HG03159 (cell line): ENCODE data around the gene APOA4.

Experiments used
- ATAC-seq: cut with Tn5 transposase; IDR thresholded peaks from one replicate; pipeline ENCODE4 v1.9.1; 2021; ENCODE audit warnings: mild to moderate bottlenecking, moderate library complexity; ENCODE audit not compliant: unreplicated experiment

APOA4 gene

GRCh38 chr11:116782728-116783127, 40.4 kb downstream of the APOA4 start:
- ATAC-seq = no peak

- no peak for ATAC-seq
These were observed 44.5 kb downstream of the APOA4 start for GRCh38 chr11:116778556-116778955.

DNA sequence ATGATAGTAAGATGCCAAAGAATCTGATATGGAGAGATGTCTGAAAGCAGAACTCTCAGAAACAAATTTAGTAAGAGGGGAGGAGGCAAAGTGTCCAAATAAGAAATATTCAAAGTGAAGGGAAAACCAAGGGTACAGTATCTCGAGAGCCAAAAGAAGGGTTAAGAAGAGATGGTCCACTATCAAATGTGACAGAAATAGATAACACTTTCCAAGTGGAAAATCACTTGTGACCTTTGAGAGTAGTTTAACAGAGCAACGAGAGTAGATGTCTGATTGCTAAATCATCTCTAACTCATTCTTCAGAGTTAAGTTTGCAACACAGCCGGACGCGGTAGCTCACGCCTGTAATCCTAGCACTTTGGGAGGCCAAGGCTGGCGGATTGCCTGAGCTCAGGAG, 46.0 kb downstream of the APOA4 start:
- ATAC-seq = no peak

DNA sequence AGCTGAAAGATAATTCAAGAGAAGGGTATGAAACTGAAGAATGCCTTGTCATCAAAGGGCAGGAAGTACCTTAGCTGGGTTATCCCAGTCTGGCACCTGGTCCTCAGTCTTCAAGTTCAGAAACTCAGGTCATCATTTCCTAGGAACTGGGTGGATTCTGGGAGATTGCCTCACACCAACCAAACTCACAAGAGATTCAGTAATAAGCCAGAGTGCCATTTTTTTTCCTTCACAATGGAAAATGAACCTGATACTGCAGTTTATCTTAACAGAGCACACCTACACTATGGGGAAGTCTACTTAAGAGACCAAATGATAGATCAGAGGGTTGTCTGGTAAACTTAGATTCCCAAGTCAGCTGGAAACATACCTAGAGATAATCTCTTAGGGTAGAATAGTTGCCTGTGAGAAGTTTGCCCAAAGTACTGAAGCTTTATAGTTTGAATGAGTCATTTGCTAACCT, 46.6 kb downstream of the APOA4 start:
- no peak for ATAC-seq

- no peak for ATAC-seq
These were observed 47.1 kb downstream of the APOA4 start for GRCh38 chr11:116775975-116776374.

DNA sequence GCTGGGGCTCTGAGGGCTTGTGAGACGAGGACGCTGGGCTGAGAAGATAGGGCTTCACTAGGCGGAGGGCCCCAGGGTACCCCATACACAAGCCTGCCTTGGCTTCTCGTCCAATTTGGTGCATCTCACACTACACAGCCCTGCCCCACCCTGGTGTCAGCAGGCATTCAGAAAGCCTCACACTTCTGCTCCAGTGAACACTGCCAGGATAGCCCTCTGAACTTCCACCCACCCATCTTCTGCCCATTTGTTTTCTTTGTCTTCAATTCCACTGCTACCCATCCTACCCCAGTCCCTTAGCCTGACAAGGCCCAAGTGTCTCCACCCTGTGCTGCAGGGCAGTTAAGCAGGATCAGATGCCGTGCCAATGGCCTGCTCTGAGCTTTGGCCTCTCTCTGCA, 48.4 kb downstream of the APOA4 start:
- no peak for ATAC-seq

GRCh38 chr11:116773203-116774097, 49.7 kb downstream of the APOA4 start:
- peak; percentile 18 for ATAC-seq

GRCh38 chr11:116772443-116773202, 50.5 kb downstream of the APOA4 start, which contains the start of gene BUD13:
Gene BUD13 (minus strand): TSS chr11:116772987. CDS start chr11:116772964, 23 bp downstream.
- peak; percentile 87 for ATAC-seq

GRCh38 chr11:116771935-116772334, 51.2 kb downstream of the APOA4 start:
- ATAC-seq = no peak
